Esophagus muscularis mucosa (tissue), 4 donors: ENCODE measurements around the gene SPPL3. TPM values are rescaled to one million over a fixed set of nuclear protein-coding genes. Genes with fewer than 3 reads are reported as not detected.

ENCODE experiments used
- DNase-seq: peaks from one replicate; pipeline ENCODE4 v3.0.0-alpha.2; 2017; ENCODE audit errors: extremely low spot score
- H3K27ac ChIP-seq, 4 donors: fragments of 200-600 bp; sonication (generic); replicated peaks in 1 of 4; 1 replicate in 3 of 4; 2 replicates in 1 of 4; pipeline ENCODE4 v1.5.1; 2016 to 2019; ENCODE audit warnings: mild to moderate bottlenecking in 1 of 4
- H3K27me3 ChIP-seq, 4 donors: fragments of 200-600 bp; sonication (generic); one replicate each; pipeline versions ENCODE4 v1.5.1 to v1.6.0; 2016 to 2019
- H3K36me3 ChIP-seq, 4 donors: fragments of 200-600 bp; sonication (generic); one replicate each; pipeline ENCODE4 v1.5.1; 2016 to 2019
- H3K4me1 ChIP-seq, 4 donors: fragments of 200-600 bp; sonication (generic); one replicate each; pipeline ENCODE4 v1.5.1; 2016 to 2019
- H3K4me3 ChIP-seq, 4 donors: fragments of 200-600 bp; sonication (generic); 1 replicate in 2 of 4; 2 replicates in 2 of 4; pipeline ENCODE4 v1.5.1; 2016 to 2019; ENCODE audit warnings: mild to moderate bottlenecking in 4 of 4, moderate library complexity in 1 of 4
- H3K9me3 ChIP-seq, 4 donors: fragments of 200-600 bp; sonication (generic); 1 replicate in 3 of 4; 2 replicates in 1 of 4; pipeline ENCODE4 v1.5.1; 2016 to 2019
- EP300 ChIP-seq: sonication (generic); formaldehyde crosslinking; IDR thresholded peaks from one replicate; pipeline ENCODE4 v1.6.1; 2017; ENCODE audit warnings: antibody characterized with exemption
- POLR2A ChIP-seq: fragments of 450-650 bp; IDR thresholded peaks from one replicate; pipeline ENCODE4 v1.6.1; 2017; ENCODE audit warnings: antibody characterized with exemption, moderate library complexity, mild to moderate bottlenecking, low read depth
- POLR2AphosphoS5 ChIP-seq, 2 donors: sonication (generic); formaldehyde crosslinking; IDR thresholded peaks; one replicate each; pipeline ENCODE4 v1.6.1; 2017; ENCODE audit warnings: antibody characterized with exemption in 2 of 2
- WGBS: methylation state at CpG from one replicate; pipeline ENCODE4 v1.1.5; 2018; 5-methylcytosine and 5-hydroxymethylcytosine counted together
- intact Hi-C: fragments of 100-400 bp; cut with DNase I; formaldehyde crosslinking; loops from one replicate; pipeline ENCODE4 v1.15.1; 2023
- total RNA-seq, 4 donors: library from RNA; depleted of rRNA; stranded (reverse); fragments of >200 nt; gene quantifications; one replicate each; pipeline versions ENCODE4 v1.1.0 to v1.2.1, GENCODE V29; 2016
- TF ChIP-seq, protein P1 (sequence below), 3 experiments: fragments of 200-600 bp in 2 of 3; fragments of 450-650 bp in 1 of 3; sonication (generic) in 2 of 3; IDR thresholded peaks; one replicate each; pipeline ENCODE4 v1.5.1; 2017 to 2019; ENCODE audit warnings: antibody characterized with exemption in 3 of 3, mild to moderate bottlenecking in 2 of 3, moderate library complexity in 1 of 3

The SPPL3 gene
- total RNA-seq, 4 donors from 2014 or later, result 18.4 to 32.1 (median 21.8) TPM

DNA sequence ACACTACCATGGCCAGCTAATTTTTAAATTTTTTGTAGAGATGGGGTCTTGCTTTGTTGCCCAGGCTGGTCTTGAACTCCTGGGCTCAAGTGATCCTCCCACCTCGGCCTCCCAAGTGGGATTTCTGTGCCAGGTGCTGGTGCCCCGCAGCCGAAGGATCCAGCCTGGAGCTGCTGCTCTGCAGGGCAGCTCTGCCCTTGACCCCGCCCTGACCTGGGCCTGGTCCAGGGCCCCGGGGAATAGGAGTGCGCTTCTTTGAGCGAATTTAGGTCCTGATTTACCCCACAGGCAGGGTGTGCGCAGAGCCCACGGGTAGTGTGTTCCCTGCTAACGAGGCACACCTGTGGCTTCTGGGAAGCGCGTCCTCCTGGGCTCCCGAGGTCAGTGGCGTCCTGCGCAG lies 163.3 kb downstream of the SPPL3 start:
- H3K4me1 ChIP-seq, result no peaks in the 10 kb centered on the region
- H3K4me3 ChIP-seq, result no peak overlapping the region
- H3K36me3 ChIP-seq, result peaks cover 0 to 40% (median 33%) of the 10 kb centered on the region in 4 donors
- 88% methylated on average over 3 of the region's 15 CpGs for WGBS
- H3K9me3 ChIP-seq, result no peaks in the 10 kb centered on the region
- no peak overlapping the region for H3K27ac ChIP-seq
- intact Hi-C loops, result no loop called here
- DNase-seq, result no peak
- no peaks in the 10 kb centered on the region for H3K27me3 ChIP-seq
- TF ChIP-seq, protein P1, sequence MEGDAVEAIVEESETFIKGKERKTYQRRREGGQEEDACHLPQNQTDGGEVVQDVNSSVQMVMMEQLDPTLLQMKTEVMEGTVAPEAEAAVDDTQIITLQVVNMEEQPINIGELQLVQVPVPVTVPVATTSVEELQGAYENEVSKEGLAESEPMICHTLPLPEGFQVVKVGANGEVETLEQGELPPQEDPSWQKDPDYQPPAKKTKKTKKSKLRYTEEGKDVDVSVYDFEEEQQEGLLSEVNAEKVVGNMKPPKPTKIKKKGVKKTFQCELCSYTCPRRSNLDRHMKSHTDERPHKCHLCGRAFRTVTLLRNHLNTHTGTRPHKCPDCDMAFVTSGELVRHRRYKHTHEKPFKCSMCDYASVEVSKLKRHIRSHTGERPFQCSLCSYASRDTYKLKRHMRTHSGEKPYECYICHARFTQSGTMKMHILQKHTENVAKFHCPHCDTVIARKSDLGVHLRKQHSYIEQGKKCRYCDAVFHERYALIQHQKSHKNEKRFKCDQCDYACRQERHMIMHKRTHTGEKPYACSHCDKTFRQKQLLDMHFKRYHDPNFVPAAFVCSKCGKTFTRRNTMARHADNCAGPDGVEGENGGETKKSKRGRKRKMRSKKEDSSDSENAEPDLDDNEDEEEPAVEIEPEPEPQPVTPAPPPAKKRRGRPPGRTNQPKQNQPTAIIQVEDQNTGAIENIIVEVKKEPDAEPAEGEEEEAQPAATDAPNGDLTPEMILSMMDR (IDR thresholded peaks at IDR 0.05), result no peak
- TF ChIP-seq EP300 (no peak), POLR2AphosphoS5 (IDR thresholded peaks at IDR 0.05) (no peak), POLR2A (no peak)

DNA sequence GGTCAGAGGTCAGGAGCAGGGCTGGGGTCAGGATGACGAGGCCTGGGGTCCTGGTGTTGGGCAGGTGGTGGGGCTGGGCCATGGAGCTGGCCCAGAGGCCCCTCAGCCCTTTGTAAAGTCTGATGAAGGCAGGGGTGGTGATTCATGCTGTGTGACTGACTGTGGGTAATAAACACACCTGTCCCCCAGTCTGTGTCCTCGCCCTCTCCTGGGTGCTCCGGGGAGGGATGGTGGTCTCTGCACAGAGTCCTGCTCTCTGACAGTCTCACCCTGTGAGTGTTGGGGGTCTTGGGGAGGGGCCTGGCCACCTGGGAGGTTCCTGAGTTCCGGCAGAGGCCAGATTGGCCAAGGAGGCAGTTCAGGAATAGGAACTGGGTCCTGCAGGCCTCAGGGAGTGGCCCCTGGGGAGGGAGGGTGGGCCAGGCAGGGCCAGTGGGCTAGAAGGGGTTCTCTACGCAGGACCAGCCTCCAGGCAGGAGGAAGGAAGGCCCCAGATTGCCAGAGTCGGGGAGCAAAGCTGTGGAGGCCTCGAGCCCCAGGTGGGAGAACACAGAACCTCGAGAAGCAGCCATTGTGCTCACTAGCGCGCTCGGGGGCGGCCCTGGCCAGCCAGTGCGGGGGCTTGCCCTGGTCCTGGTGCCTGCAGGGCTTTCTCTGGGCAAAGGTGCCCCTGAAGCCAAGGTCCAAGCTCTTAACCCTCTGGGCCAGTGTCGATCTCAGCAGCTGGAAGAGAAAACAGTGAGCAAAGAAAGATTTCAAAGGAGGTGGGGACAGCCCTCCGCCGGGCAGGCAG lies 164.1 kb downstream of the SPPL3 start:
- WGBS, result 95% methylated on average over 13 of the region's 16 CpGs
- TF ChIP-seq POLR2A (no peak), POLR2AphosphoS5 (IDR thresholded peaks at IDR 0.05) (no peak), EP300 (no peak)
- TF ChIP-seq, protein P1 (IDR thresholded peaks at IDR 0.05), result no peak
- H3K27me3 ChIP-seq, result no peaks in the 10 kb centered on the region
- H3K4me3 ChIP-seq, result no peak overlapping the region
- DNase-seq, result no peak
- peaks cover 0 to 40% (median 33%) of the 10 kb centered on the region in 4 donors for H3K36me3 ChIP-seq
- H3K27ac ChIP-seq, result no peak overlapping the region
- no peaks in the 10 kb centered on the region for H3K9me3 ChIP-seq
- intact Hi-C loops, result no loop called here
- no peaks in the 10 kb centered on the region for H3K4me1 ChIP-seq

DNA sequence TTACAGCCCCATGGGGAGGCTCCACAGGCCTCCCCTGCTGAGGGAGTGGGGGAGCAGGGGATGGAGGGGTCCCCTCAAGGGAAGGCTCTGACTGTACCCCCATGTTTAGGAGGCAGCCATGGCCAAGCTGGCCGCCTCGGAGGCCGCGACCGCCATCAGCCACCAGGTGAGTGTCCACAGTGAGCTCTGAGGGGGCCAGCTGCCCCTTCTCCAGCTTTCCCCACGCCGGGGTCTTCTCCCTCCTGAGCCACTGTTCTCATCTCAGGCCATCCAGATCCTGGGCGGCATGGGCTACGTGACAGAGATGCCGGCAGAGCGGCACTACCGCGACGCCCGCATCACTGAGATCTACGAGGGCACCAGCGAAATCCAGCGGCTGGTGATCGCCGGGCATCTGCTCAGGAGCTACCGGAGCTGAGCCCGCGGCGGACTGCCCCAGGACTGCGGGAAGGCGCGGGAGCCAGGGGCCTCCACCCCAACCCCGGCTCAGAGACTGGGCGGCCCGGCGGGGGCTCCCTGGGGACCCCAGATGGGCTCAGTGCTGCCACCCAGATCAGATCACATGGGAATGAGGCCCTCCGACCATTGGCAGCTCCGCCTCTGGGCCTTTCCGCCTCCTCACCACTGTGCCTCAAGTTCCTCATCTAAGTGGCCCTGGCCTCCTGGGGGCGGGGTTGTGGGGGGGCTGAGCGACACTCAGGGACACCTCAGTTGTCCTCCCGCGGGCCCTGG lies 165.0 kb downstream of the SPPL3 start:
- H3K4me3 ChIP-seq, result no peak overlapping the region
- H3K27ac ChIP-seq, result no peak overlapping the region
- peaks cover 0 to 43% (median 34%) of the 10 kb centered on the region in 4 donors for H3K36me3 ChIP-seq
- no peaks in the 10 kb centered on the region for H3K9me3 ChIP-seq
- TF ChIP-seq EP300 (no peak), POLR2AphosphoS5 (IDR thresholded peaks at IDR 0.05) (no peak), POLR2A (no peak)
- TF ChIP-seq, protein P1 (IDR thresholded peaks at IDR 0.05), result no peak
- intact Hi-C loops, result no loop called here
- H3K4me1 ChIP-seq, result no peaks in the 10 kb centered on the region
- no peaks in the 10 kb centered on the region for H3K27me3 ChIP-seq
- 96% methylated on average over 23 of the region's 38 CpGs for WGBS
- no peak for DNase-seq

DNA sequence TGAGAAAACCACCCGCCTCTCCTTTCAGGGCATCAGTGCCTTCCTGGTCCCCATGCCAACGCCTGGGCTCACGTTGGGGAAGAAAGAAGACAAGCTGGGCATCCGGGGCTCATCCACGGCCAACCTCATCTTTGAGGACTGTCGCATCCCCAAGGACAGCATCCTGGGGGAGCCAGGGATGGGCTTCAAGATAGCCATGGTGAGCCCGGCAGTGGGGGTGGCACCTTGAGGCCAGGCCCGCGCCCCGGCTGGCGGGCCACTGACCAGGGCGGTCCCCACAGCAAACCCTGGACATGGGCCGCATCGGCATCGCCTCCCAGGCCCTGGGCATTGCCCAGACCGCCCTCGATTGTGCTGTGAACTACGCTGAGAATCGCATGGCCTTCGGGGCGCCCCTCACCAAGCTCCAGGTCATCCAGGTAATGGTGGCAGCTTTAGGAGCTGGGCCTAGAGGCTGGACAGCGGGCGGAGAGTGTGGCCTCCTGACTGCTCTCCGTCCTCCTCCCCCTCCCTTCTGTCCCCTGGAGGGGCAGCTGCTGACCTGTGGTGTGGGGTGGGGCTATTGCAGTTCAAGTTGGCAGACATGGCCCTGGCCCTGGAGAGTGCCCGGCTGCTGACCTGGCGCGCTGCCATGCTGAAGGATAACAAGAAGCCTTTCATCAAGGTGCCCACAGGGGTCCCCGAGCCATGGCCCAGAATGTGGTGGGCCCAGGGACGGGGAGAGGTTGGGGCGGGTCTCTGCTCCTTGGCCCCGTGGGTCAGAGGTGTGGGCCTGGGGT lies 165.7 kb downstream of the SPPL3 start:
- DNase-seq, result no peak
- Histone ChIP-seq H3K36me3 (peaks cover 0 to 48% (median 36%) of the 10 kb centered on the region in 4 donors), H3K4me3 (no peak overlapping the region), H3K9me3 (no peaks in the 10 kb centered on the region), H3K27me3 (no peaks in the 10 kb centered on the region), H3K4me1 (no peaks in the 10 kb centered on the region), H3K27ac (no peak overlapping the region)
- TF ChIP-seq POLR2AphosphoS5 (IDR thresholded peaks at IDR 0.05), result no peak
- WGBS, result 92% methylated on average over 7 of the region's 31 CpGs
- intact Hi-C loops, result no loop called here
